ENCODE data around the gene ZSWIM1. TPM values are rescaled to one million over a fixed set of nuclear protein-coding genes. Genes with fewer than 3 reads are reported as not detected.

Gene ZSWIM1
- total and polyA plus RNA-seq, 2 of the 13 experiments (the other 11 are each of a cell fraction or from before 2014, with no cell fraction given) = 9.5 to 11.7 TPM

GRCh38 chr20:45863543-45864470 is 17.2 kb upstream of the ZSWIM1 start (continued):
- TF ChIP-seq GMEB1 (CRISPR knock-in tag; IDR thresholded peaks at IDR 0.05; ENCODE audit: borderline replicate concordance) (no peak), ZNF644 (CRISPR knock-in tag; IDR thresholded peaks at IDR 0.05; ENCODE audit: low read depth) (peak; percentile 86), ZNF883 (CRISPR knock-in tag; IDR thresholded peaks at IDR 0.05; ENCODE audit: not compliant biosample characterization) (no peak), REPIN1 (CRISPR knock-in tag; IDR thresholded peaks at IDR 0.05; ENCODE audit: borderline replicate concordance, low read depth) (peak; percentile 26; the same call in 1 of the 2 replicates), ZNF563 (CRISPR knock-in tag; IDR thresholded peaks at IDR 0.05) (0 out of 2 replicates have a peak, but pooled peaks have one; percentile 63), ONECUT2 (CRISPR knock-in tag; IDR thresholded peaks at IDR 0.05) (no peak), ZNF7 (CRISPR knock-in tag; IDR thresholded peaks at IDR 0.05) (peak; percentile 68), EP300 (IDR thresholded peaks at IDR 0.05; ENCODE audit: low read depth in 2 of 2, low read length in 2 of 2) (peak in 1 of 2 experiments; percentile 81; a peak in 3 of 4 replicates), EP300 (CRISPR knock-in tag; IDR thresholded peaks at IDR 0.05; ENCODE audit: borderline replicate concordance) (no peak; the same call in 1 of the 2 replicates), KDM4B (CRISPR knock-in tag; IDR thresholded peaks at IDR 0.05) (no peak), RORA (CRISPR knock-in tag; IDR thresholded peaks at IDR 0.05) (no peak), ZNF333 (CRISPR knock-in tag; IDR thresholded peaks at IDR 0.05; ENCODE audit: borderline replicate concordance) (no peak), CEBPG (CRISPR knock-in tag; IDR thresholded peaks at IDR 0.05) (peak; percentile 87), RBM22 (optimal IDR thresholded peaks at IDR 0.05; ENCODE audit: low read length) (no peak), ZNF441 (CRISPR knock-in tag; IDR thresholded peaks at IDR 0.05; ENCODE audit: borderline replicate concordance) (0 out of 2 replicates have a peak, but pooled peaks have one; percentile 73), RXRB (CRISPR knock-in tag; IDR thresholded peaks at IDR 0.05; ENCODE audit: borderline replicate concordance) (peak; percentile 78; the same call in 1 of the 2 replicates), ZNF678 (CRISPR knock-in tag; IDR thresholded peaks at IDR 0.05) (no peak), TFE3 (CRISPR knock-in tag; IDR thresholded peaks at IDR 0.05) (no peak), ZNF121 (CRISPR knock-in tag; IDR thresholded peaks at IDR 0.05) (no peak), MTA1 (CRISPR knock-in tag; IDR thresholded peaks at IDR 0.05; ENCODE audit: borderline replicate concordance) (no peak)
- TF ChIP-seq, protein P1, sequence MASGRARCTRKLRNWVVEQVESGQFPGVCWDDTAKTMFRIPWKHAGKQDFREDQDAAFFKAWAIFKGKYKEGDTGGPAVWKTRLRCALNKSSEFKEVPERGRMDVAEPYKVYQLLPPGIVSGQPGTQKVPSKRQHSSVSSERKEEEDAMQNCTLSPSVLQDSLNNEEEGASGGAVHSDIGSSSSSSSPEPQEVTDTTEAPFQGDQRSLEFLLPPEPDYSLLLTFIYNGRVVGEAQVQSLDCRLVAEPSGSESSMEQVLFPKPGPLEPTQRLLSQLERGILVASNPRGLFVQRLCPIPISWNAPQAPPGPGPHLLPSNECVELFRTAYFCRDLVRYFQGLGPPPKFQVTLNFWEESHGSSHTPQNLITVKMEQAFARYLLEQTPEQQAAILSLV (CRISPR knock-in tag; IDR thresholded peaks at IDR 0.05; ENCODE audit: borderline replicate concordance) = 0 out of 2 replicates have a peak, but pooled peaks have one; percentile 69
- TF ChIP-seq, protein P2, sequence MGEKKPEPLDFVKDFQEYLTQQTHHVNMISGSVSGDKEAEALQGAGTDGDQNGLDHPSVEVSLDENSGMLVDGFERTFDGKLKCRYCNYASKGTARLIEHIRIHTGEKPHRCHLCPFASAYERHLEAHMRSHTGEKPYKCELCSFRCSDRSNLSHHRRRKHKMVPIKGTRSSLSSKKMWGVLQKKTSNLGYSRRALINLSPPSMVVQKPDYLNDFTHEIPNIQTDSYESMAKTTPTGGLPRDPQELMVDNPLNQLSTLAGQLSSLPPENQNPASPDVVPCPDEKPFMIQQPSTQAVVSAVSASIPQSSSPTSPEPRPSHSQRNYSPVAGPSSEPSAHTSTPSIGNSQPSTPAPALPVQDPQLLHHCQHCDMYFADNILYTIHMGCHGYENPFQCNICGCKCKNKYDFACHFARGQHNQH (CRISPR knock-in tag; IDR thresholded peaks at IDR 0.05) = peak; percentile 68
- TF ChIP-seq, protein P3, sequence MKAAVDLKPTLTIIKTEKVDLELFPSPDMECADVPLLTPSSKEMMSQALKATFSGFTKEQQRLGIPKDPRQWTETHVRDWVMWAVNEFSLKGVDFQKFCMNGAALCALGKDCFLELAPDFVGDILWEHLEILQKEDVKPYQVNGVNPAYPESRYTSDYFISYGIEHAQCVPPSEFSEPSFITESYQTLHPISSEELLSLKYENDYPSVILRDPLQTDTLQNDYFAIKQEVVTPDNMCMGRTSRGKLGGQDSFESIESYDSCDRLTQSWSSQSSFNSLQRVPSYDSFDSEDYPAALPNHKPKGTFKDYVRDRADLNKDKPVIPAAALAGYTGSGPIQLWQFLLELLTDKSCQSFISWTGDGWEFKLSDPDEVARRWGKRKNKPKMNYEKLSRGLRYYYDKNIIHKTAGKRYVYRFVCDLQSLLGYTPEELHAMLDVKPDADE (CRISPR knock-in tag; IDR thresholded peaks at IDR 0.05) = no peak
